Measurements from ENCODE around the gene PTPRA.

- TF ChIP-seq CTCF (IDR thresholded peaks at IDR 0.05), result no peak
- no peak for TF ChIP-seq POLR2A (IDR thresholded peaks at IDR 0.05)
Measured at GRCh38 chr20:2998728-2999127, 125.4 kb downstream of the PTPRA start.

All from right lobe of liver (tissue), 4 donors.